Effector CD8-positive, alpha-beta T cell (primary cell): ENCODE data around the gene USP44.
"Not testable (repeated sequence)": the region's sequence is repeated elsewhere in the genome, so short reads cannot be mapped to it uniquely, and the experiment has no call there.

Experiments used
- DNase-seq: peaks from one replicate; lab custom pipeline; 2025; lab: John Stamatoyannopoulos, UW
- total RNA-seq, 4 experiments: gene quantifications; one replicate each; lab custom pipeline; 2026; lab: John Stamatoyannopoulos, UW

USP44 gene
- total RNA-seq, result 3.2 to 6.5 (median 4.4) reads per million in 4 experiments

DNA sequence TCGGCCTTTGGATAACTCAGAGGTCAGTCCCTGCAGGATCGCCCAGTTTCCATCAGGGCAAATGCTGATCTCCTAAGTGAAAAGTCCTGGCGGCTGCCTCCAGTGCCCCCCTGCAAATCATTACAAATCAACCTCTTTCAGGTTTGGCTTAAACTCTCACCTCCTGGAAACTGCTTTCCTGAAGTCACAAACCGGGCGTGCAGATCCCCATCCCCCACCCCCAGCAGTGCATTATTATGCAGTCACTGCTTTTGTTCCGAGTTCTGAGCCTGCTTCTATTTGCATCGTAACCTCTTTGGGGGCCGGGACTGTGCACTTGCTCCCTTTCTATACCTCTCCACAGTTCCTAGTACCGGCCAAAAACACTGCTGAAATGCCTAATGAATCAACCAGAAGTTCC is at the start of gene USP44:
Gene USP44 (minus strand): TSS at position 172 of the 400 bp plus-strand sequence. CDS start 17,220 bp downstream, outside the sequence.
- no peak for DNase-seq

DNA sequence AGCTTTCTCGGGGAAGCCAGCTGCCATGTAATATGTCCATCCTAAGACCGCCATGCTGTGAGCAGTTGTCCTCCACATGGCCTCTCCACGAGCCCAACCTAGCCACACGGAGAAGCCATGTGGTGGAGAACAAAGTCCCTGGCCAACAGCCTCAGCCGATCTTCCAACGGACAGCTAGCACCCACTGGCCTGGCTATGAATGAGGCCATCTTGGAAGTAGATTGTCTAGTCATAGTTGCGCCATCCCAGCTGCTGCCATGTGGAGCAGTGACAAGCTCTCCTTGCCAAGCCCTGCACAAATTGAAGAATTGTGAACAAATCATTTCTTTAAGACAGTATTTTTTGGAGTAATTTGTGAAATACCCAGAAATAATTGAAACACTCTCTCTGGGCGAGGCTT is 49.3 kb upstream of the USP44 start:
- DNase-seq, result no peak

DNA sequence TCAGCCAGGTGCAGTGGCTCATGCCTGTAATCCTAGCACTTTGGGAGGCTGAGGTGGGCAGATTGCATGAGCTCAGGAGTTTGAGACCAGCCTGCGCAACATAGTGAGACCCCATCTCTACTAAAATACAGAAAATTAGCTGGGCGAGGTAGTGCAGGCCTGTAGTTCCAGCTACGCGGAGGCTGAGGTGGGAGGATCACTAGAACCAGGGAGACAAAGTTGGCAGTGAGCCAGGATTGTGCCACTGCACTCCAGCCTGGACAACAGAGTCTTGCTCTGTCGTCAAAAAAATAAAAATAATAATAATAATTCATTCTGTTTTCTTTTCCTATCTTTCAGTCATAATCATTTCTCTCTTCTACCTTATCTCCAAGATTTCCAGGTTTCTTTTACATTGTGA is 48.6 kb upstream of the USP44 start:
- no peak for DNase-seq

DNA sequence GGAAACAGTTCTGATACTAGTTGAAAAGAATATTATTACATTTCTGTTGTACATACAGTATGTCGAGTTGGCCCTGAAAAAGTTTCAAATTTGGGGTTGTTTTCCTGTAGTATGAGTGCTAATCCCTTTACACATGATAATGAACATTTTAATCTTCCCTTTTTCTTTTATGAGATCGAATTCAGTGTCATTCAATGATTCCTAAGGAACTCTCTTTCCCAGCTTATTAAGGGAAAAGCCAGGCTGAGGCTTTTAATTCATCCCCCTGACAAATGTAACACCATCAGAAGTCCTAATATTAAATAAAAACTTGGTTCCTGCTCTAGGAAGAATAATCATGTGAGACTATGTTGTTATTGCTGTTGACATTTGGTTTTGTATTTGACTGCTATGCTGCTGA is 42.9 kb upstream of the USP44 start:
- no peak for DNase-seq

DNA sequence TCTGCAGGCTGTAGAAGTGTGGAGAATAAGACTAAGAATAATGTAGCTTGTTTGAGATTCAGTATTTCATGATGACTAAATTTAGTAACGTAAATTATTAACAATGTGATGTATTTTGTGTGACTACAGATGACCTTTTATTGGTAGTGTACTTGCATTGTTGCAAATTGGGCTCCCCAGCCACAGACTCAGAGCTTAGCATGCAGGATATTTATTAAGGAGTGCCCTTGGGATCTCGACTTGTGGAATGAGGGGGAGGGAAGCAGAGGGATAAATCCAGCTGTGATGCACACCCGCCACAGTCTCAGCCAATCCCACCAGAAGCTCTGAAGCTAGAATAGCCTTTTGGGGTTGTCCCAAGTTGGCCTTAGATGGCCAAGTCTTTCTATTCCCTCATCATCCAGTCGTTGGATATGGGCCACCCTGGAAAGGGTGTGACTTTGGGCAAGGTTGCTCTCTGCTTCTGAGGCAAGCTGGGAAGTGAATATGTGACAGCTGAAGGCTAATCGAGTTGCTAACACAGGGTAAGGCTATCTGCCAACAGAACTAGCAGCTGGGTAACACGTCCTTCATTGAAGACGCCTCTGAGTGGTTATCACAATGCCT is 42.1 kb upstream of the USP44 start:
- no peak for DNase-seq

DNA sequence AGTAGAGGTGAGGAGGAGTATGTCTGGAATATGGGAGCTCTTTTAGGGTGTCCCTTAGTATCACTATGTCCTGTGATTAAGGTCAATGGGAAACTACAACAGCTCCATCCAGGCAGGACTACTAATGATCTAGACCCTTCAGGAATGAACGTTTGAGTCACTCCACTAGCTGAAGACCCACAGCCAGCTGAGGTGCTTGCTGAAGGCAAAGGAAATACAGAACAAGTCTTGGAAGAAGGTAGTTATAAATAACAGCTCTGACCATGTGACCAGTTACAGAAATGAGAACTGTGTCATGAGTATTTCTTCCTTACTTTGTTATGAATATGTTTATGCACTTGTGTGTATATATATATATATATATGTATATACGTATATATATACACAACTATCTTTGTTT is 40.5 kb upstream of the USP44 start:
- DNase-seq, result no peak

DNA sequence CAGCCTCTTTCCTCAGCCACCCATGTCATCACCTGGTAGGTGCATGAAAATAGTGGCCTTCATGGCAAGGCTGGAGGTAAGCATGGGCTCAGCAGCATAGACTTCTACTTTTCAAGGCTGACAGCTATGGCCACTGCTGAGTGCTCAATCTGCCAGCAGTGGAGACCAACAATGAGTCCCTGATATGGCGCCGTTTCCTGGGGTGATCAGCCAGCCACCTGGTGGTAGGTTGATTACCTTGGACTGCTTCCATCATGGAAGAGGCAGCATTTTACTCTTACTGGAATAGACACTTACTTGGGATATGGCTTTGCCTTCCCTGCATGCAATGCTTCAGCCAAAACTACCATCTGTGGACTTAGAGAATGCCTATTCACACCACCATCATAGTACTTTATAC is 39.5 kb upstream of the USP44 start:
- DNase-seq, result no peak

DNA sequence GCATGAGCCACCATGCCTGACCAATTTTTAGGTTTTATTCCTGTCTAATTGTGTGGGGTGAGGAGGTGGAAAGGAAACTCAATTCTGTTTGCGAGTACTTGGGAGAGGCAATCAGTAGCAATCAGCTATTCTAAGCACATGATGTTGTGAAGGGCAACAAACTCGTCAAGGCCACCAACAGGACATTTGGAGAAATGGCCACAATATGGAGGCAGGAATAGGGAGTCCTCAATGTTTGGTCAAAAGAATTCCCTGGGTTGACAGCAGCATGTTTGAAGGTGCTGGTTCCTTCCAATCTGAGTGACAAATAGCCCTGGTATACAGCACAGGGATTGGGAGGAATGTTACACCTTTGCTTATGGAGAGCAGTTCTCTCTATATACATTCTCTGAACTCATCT is 32.7 kb upstream of the USP44 start:
- no peak for DNase-seq

DNA sequence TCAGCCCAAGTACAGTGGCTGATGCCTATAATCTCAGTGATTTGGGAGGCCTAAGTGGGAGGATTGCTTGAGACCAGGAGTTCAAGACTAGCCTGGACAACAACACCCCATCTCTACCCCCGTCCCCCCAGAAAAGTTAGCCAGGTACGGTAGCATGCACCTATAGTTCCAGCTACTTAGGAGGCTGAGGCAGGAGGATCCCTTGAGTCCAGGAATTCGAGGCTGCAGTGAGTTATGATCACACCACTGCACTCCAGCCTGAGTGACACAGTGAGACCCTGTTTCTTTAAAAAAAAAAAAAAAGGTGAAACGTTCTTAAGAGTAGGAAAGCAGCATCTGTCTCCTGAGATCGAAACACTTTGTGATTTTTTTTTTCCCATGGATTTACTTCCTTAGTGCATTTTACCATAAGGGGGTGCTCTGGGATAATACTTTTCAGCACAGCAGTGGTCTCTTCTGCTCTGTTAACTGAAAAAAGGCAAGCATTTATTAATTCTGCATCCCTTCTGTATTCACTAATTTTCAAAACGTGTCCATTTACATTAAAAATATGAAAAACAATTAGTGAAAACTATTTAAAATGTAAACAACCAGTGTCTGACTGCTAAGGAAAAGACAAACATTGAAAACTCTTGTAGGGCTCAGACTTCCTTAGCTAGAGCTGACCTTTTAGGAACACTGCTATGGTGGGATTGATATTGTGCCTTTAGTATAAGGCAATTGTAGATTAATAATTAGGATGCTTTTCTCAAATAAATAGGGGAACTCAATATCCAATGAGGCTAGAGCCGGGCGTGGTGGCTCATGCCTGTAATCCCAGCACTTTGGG is 31.2 kb upstream of the USP44 start:
- DNase-seq, result no peak

DNA sequence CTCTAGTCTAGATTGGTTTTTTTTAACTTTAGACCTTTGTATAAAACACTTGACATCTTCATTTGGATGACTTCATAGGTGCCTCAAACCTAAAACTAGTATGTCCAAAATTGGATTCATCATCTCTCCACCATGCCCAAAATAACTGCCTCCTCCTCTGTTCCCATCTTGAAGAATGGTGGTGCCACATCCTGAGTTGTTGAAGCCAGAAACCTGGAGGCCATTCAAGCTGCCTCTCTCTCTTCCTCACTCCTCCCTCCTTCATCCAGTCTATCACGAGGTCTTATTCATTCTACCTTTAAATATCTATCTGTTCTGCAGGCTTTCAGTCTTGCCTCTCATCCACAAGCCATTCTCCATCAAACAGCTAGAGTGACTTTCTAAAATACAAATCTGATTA is 26.5 kb upstream of the USP44 start:
- no peak for DNase-seq

DNA sequence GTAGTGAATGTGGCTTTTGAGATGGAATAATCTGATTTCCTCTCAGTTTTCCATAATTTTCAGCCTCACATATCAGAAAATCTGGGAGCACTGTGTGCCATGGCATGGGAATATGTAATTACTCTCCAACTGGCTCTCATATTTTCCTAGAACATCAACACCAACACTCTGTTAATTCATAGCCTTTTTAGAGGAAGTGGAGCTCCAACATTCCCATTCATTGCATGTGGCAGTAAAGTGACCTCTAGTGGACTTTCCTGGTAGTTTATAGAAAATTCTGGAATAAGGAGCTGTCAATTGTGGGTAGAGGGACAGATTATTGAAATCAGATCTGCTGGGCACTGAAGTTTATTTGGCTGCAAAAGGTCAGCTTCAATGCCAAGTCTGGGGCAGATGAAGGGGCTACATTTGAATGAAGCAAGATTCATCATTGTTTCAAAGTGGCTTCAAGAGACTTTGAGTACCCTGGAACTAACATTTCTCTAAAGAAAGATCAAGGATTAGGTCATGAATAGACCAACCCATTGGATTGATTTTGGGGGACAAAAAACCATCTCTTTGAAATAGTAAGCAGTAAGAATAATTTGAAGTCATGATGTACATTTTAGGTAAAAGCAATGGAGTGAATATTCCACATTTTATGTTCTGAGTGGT is 23.6 kb upstream of the USP44 start:
- DNase-seq, result no peak

DNA sequence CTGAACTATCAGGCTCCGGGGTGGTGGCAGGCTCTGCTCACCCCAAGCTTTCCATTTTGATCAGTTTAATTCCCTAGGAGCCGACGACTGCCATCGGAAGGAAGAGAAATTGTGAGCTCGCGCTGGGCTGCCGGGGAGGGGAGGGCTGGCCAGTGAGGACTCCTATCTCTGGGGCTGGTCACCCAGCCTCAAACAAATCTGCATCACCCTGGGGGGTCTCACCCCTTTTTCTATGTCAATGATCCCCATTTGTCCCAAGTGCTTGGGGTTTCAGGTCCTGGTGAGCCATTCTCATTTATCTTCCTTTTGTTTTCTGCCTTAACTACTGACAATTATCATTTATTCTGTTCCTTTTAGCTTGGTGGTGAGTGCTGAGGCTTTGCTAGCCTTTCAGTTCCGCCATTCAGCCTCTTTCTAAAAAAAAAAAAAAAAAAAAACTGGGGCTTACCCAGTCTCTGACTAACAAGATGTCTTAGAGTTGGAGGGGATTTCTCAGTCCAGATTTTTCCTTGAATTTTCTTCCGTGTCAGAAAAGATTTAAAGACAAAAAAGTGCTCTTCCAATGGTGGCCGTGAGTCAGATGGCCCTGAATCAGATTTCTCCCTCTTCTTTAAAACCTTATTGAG is 22.8 kb upstream of the USP44 start:
- no peak for DNase-seq

DNA sequence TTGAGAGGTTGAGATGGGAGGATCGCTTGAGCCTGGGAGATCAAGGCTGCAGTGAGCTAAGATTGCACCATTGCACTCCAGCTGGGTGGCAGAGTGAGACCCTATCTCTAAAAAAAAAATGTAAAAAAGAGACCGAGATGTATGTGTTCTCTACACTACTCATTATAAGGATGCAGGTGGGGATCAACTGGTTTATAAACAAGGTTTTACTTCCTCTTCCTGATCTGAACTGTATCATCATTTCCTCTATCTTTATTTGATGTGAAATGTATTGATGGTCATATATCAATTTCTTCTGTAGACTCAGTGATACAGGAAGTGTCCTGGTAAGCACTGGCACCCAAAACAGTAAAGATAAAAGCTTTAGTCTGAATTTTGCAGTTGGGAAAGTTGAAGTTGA is 20.1 kb upstream of the USP44 start:
- no peak for DNase-seq

DNA sequence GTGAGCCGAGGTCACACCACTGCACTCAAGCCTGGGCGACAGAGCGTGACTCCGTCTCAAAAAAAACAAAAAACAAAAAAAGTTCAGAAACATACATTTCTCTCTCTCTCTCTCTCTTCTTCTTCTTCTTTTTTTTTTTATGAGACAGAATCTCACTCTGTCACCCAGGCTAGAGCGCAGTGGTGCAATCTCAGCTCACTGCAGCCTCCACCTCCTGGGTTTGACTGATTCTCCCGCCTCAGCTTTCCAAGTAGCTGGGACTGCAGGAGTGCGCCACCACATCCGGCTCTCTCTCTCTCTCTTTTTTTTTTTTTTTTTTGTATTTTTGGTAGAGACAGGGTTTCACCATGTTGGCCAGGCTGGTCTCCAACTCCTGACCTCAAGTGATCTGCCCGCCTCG is 16.8 kb upstream of the USP44 start:
- DNase-seq, result not testable (repeated sequence)

DNA sequence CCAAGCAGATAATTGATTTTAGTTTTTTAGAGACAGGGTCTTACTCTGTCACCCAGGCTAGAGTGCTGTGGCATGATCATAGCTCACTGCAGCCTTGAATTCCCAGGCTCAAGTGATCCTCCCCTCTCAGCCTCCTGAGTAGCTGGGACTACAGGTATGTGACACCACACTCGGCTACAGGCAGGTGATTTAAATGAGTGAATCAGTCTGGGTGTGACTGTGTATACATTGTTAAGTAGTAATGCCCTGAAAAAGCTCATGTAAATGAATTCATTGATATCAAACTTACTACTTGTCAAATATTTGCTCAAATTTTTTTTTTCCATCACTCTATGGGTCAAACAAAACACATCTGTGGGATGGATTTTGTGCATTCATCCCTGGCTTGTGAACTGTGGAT is 6.3 kb upstream of the USP44 start:
- no peak for DNase-seq

DNA sequence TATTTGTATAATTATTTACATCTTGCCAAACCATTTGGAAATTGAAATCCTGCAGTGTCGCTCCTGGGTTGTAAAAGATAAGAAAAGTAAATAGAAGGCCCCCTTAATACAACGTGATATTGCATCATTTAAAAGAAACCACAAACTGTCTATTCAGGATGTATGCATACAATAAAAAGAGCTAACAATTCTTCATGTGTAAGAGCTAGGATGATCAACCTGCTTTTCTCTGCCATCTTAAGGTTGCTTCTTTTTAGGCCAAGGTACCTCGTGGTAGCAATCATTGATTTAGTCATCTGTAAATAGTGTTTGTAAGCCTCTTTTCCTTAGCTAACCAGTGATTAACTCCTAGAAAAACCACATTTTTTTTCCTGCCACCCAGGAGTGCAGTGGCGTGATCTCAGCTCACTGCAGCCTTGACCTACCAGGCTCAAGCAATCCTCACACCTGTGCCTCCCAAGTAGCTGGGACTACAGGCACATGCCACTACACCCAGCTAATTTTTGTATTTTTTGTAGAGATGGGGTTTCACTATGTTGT is 3.3 kb upstream of the USP44 start:
- no peak for DNase-seq

DNA sequence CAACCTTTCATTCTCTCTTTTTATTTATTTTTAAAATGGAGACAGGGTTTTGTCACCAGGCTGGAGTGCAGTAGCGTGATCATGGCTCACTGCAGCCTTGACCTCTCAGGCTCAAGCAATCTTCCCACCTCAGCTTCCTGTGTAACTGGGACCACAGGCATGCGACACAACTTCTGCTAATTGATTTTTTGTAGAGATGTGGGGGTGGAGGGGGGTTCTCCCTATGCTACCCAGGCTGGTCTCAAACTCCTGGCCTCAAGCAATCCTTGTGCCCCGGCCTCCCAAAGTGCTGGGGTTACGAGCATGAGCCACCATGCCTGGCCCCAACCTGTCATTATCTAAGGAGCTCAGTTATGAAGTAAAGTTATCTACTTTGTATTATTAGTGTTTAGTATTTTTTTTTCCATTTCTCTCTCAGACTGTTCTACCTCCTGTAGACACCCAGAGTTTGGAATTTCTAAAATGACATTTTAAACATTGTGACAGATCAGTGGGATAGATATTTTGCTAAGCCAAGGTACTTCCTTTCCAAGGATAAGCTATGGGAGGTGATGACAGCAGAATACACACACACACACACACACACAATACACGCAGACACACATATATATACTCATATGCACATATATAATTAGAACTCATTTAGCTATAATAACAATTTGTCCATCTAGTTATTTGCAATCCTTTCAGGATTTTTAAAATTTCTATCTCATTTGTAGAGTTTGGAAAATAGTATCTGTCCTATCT is 2.1 kb upstream of the USP44 start:
- no peak for DNase-seq

DNA sequence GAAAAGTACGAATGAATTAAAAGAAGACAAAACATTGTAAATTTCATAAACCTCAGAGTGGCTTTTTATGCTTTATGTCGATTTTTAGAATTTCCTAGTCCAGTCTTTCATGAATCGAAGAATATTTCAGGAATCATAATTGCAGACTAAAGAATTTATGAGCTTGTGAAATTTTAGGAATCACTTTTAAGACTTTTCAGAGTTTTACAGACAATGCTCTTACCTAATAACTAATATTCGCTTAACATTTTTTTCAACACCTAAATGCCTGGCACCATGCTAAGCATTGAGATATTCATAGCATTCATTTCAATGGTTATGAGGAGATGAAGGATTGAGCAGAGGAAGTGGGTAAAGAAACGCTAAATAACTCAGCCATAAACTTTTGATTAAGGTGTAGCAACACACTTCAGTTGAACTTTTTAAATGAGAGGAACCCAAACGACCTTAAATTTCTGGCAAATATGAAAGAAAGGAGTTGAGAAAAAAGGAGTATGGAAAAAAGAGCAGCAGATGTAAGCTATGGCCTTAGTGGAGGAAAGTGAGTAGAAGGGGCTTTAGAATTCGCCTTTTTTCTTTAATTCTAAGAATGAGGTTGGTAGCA is 739 bp upstream of the USP44 start:
- DNase-seq, result no peak

DNA sequence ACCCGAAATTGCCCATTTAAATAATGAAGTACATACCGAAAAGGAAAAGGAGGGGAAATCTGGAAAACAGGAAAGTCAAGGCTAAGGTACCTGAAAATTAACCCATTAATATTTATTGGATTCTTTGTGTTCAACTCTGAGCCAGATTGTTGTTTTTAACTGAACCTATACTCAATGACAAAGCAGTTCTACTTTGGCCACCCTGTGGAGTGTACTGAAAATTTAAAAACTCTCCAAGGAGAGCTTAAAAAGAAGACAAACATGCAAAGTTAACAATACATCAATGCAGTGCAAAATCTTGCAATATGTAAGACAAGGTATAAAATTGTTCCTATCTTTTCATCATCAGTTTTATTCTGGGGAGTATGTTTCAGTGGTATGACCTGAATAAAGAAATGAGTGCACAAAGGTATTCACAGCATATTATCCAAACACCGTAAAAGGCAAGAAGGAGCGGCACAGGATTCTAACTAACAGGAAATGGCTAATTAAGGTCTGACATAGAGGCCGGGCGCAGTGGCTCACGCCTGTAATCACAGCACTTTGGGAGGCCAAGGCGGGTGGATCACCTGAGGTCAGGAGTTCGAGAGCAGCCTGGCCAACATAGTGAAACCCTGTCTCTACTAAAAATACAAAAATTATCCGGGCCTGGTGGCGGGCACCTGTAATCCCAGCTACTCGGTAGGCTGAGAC is 1.7 kb downstream of the USP44 start:
- no peak for DNase-seq

DNA sequence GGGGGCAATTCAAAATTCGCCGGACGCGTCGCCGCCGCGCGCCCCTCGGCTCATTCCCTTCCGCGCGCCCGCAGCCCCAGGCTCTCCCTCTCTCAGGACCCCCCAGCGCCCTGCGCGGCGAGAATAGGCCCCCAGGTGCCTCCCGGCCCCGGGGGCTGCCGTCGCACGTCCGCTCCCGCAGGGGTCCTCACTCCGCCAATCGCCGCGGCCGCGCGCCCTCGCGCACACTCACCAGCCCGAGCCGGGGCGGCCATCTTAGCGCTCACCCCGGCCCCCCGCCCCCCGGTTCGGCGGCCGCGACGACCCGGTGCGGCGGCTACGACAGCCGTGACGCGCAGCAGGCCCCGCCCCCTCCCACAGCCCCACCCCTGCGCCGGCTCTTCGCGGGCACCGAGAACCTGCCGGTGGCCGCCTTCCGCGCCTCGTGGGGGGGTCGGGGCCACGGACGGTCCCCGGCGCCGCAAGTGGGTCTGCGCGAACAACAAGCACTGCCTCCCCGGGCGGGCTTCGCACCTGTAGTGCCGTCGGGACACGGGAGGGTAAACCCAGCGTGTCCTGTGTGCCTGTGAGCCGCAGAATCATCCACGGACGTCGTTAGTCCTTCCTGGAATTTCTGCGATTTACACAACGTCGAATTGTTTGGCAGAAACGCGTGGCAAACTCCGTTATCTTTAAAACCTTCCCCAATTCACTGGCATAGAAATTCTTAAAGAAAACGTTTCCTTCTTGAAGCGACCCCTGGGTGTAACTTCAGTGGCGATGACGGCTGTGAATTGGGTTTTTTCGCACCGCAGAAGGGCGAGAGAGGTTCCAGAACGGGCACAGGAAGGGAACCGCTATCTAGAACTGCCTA is 2.5 kb downstream of the USP44 start:
- DNase-seq, result peak; percentile 67
